Measurements from ENCODE around the gene IZUMO4. TPM values are rescaled to one million over a fixed set of nuclear protein-coding genes. Genes with fewer than 3 reads are reported as not detected.

Gene IZUMO4
- total RNA-seq, 1 experiment from 2014 or later = 1.5 TPM

DNA sequence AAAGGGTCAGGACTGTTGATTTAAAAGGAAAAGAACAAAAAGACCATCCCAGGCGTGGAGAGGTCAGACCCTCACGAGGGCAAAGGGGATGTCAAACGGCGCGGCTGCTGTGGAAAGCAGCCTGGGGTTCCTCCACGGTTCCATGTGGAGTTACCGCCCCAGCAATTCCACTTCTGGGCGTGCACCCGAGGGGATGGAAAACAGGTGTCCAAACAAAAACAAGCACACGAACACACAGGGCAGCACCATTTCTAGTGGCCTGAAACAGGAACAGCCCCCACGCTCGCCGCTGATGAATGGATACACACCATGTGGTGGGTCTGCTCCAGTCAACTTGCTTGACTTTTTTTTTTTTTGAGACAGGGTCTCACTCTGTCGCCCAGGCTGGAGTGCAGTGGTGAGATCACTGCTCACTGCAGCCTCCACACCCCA lies 43.4 kb downstream of the IZUMO4 start:
- Histone ChIP-seq H3K27me3 (ENCODE audit: insufficient read depth, low read depth) (no peaks in the 10 kb centered on the region), H4K20me1 (ENCODE audit: insufficient read depth) (peaks cover 52% of the 10 kb centered on the region), H3K4me2 (no peak overlapping the region), H3K9me3 (ENCODE audit: insufficient read depth, low read depth) (no peaks in the 10 kb centered on the region), H3K4me3 (no peak overlapping the region), H3K79me2 (ENCODE audit: low read depth) (peaks cover 49% of the 10 kb centered on the region), H3K36me3 (ENCODE audit: low read depth) (no peaks in the 10 kb centered on the region), H2AFZ (no peak overlapping the region), H3K27ac (no peak overlapping the region), H3F3A (ENCODE audit: insufficient read depth, low read depth) (no peaks in the 10 kb centered on the region), H3K4me1 (replicated peaks; ENCODE audit: insufficient read depth) (no peaks in the 10 kb centered on the region), H3K9me2 (ENCODE audit: insufficient read depth) (no peaks in the 10 kb centered on the region)
- DNase-seq = no peak
- no TSS peak for BruUV-seq (replicated peaks)
- TF ChIP-seq EZH2 (IDR thresholded peaks at IDR 0.05; ENCODE audit: low read depth) = no peak
- TF ChIP-seq, protein P1, sequence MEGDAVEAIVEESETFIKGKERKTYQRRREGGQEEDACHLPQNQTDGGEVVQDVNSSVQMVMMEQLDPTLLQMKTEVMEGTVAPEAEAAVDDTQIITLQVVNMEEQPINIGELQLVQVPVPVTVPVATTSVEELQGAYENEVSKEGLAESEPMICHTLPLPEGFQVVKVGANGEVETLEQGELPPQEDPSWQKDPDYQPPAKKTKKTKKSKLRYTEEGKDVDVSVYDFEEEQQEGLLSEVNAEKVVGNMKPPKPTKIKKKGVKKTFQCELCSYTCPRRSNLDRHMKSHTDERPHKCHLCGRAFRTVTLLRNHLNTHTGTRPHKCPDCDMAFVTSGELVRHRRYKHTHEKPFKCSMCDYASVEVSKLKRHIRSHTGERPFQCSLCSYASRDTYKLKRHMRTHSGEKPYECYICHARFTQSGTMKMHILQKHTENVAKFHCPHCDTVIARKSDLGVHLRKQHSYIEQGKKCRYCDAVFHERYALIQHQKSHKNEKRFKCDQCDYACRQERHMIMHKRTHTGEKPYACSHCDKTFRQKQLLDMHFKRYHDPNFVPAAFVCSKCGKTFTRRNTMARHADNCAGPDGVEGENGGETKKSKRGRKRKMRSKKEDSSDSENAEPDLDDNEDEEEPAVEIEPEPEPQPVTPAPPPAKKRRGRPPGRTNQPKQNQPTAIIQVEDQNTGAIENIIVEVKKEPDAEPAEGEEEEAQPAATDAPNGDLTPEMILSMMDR (conservative IDR thresholded peaks at IDR 0.05) = no peak
- intact Hi-C loops (cut with micrococcal nuclease; ENCODE audit: unreplicated experiment) = no loop called here
- POLR2A ChIA-PET (ENCODE audit: unreplicated experiment) = no interaction called here
- CTCF ChIA-PET = interaction anchor here (0.6 kb wide), 1 partner anchor 117 kb away, joined by 22 read pairs; no protein-coding TSS in a partner anchor

- Histone ChIP-seq H3K79me2 (ENCODE audit: low read depth) (peaks cover 70% of the 10 kb centered on the region), H4K20me1 (ENCODE audit: insufficient read depth) (peaks cover 73% of the 10 kb centered on the region), H3K9me2 (ENCODE audit: insufficient read depth) (no peaks in the 10 kb centered on the region), H3K36me3 (ENCODE audit: low read depth) (no peaks in the 10 kb centered on the region), H3K9me3 (ENCODE audit: insufficient read depth, low read depth) (no peaks in the 10 kb centered on the region), H3K4me3 (no peak overlapping the region), H2AFZ (no peak overlapping the region), H3F3A (ENCODE audit: insufficient read depth, low read depth) (no peaks in the 10 kb centered on the region), H3K4me1 (replicated peaks; ENCODE audit: insufficient read depth) (no peaks in the 10 kb centered on the region), H3K27ac (no peak overlapping the region), H3K4me2 (no peak overlapping the region), H3K27me3 (ENCODE audit: insufficient read depth, low read depth) (no peaks in the 10 kb centered on the region)
- no peak for TF ChIP-seq EZH2 (IDR thresholded peaks at IDR 0.05; ENCODE audit: low read depth)
- TF ChIP-seq, protein P1 (conservative IDR thresholded peaks at IDR 0.05) = no peak
- no peak for DNase-seq
- ChIA-PET POLR2A (ENCODE audit: unreplicated experiment) (interaction anchor here (0.7 kb wide), 1 partner anchor 316 kb away, joined by 11 read pairs; no protein-coding TSS in a partner anchor), CTCF (interaction anchor here (0.7 kb wide), 1 partner anchor 29 kb away, joined by 4 read pairs; no protein-coding TSS in a partner anchor)
- no TSS peak for BruUV-seq (replicated peaks)
- intact Hi-C loops (cut with micrococcal nuclease; ENCODE audit: unreplicated experiment) = no loop called here
These were observed 45.6 kb downstream of the IZUMO4 start for GRCh38 chr19:2142173-2142829.

- Histone ChIP-seq H3K9me3 (ENCODE audit: insufficient read depth, low read depth) (no peaks in the 10 kb centered on the region), H2AFZ (no peak overlapping the region), H3K27me3 (ENCODE audit: insufficient read depth, low read depth) (no peaks in the 10 kb centered on the region), H3K4me1 (replicated peaks; ENCODE audit: insufficient read depth) (no peaks in the 10 kb centered on the region), H4K20me1 (ENCODE audit: insufficient read depth) (peaks cover 89% of the 10 kb centered on the region), H3K36me3 (ENCODE audit: low read depth) (no peaks in the 10 kb centered on the region), H3K9me2 (ENCODE audit: insufficient read depth) (no peaks in the 10 kb centered on the region), H3K79me2 (ENCODE audit: low read depth) (peaks cover 89% of the 10 kb centered on the region), H3K4me3 (no peak overlapping the region), H3K27ac (no peak overlapping the region), H3F3A (ENCODE audit: insufficient read depth, low read depth) (no peaks in the 10 kb centered on the region), H3K4me2 (no peak overlapping the region)
- no peak for DNase-seq
- intact Hi-C loops (cut with micrococcal nuclease; ENCODE audit: unreplicated experiment) = no loop called here
- TF ChIP-seq, protein P1 (conservative IDR thresholded peaks at IDR 0.05) = no peak
- ChIA-PET POLR2A (ENCODE audit: unreplicated experiment) (no interaction called here), CTCF (no interaction called here)
- BruUV-seq (replicated peaks) = no TSS peak
These were observed 47.5 kb downstream of the IZUMO4 start for GRCh38 chr19:2144190-2144589.

Measured in PC-9 (cell line).